Measurements from ENCODE around the gene SLX9.
"Not testable (repeated sequence)": the region's sequence is repeated elsewhere in the genome, so short reads cannot be mapped to it uniquely, and the experiment has no call there.

GRCh38 chr21:44912506-44913412 lies 27.1 kb upstream of the SLX9 start:
- TF ChIP-seq CTCF, EP300, POLR2AphosphoS5 (IDR thresholded peaks at IDR 0.05): not testable (repeated sequence)

Measured in stomach (tissue), 4 donors.